Posterior cingulate gyrus (tissue), 11 donors: ENCODE data around the gene MRPS17.
A peak's percentile ranks its signal among the peaks of the same experiment; 100 is the strongest.

Experiments used
- DNase-seq, 10 donors: peaks; one replicate each; pipeline versions ENCODE4 v3.0.0 to v3.0.0-alpha.2; 2020 to 2021; ENCODE audit warnings: mixed read lengths in 3 of 10
- intact Hi-C: fragments of 100-400 bp; cut with DNase I; formaldehyde crosslinking; loops from one replicate; pipeline ENCODE4 v1.15.1; 2023

Gene MRPS17

GRCh38 chr7:55969391-55969790 is 17.7 kb downstream of the MRPS17 start:
- intact Hi-C loops: loop anchor here (5.0 kb wide), 2 partner anchors 83 to 327 kb away; partner anchors contain the start of genes CCT6A and PSPH
- peak in 1 of 10 donors; percentile 36 for DNase-seq

- peak in 1 of 10 donors; percentile 21 for DNase-seq
- intact Hi-C loops: no loop called here
These were observed 18.9 kb downstream of the MRPS17 start for GRCh38 chr7:55970561-55970960.

- intact Hi-C loops: no loop called here
- peak in 1 of 10 donors; percentile 22 for DNase-seq
These were observed 19.3 kb downstream of the MRPS17 start for GRCh38 chr7:55970978-55971377.

- intact Hi-C loops: no loop called here
- DNase-seq: peak in 1 of 10 donors; percentile 2
These were observed 22.1 kb downstream of the MRPS17 start for GRCh38 chr7:55973747-55974250.

GRCh38 chr7:55975988-55976633 is 24.4 kb downstream of the MRPS17 start:
- intact Hi-C loops: no loop called here
- peak in 1 of 10 donors; percentile 3 for DNase-seq

- intact Hi-C loops: no loop called here
- DNase-seq: peak in 5 of 10 donors; percentile 17 to 77 (median 20)
These were observed 26.2 kb downstream of the MRPS17 start for GRCh38 chr7:55977831-55978230.

- intact Hi-C loops: no loop called here
- DNase-seq: no peak
These were observed 28.6 kb downstream of the MRPS17 start for GRCh38 chr7:55980266-55980665.

GRCh38 chr7:55983537-55983936 is 31.9 kb downstream of the MRPS17 start:
- DNase-seq: no peak
- intact Hi-C loops: no loop called here

- intact Hi-C loops: no loop called here
- DNase-seq: no peak
These were observed 40.7 kb downstream of the MRPS17 start for GRCh38 chr7:55992346-55992745.

GRCh38 chr7:55996856-55997500 is 45.3 kb downstream of the MRPS17 start:
- DNase-seq: no peak
- intact Hi-C loops: no loop called here

GRCh38 chr7:56003749-56004148 is 52.1 kb downstream of the MRPS17 start:
- DNase-seq: peak in 1 of 10 donors; percentile 51
- intact Hi-C loops: no loop called here
